Measurements from ENCODE around the gene MYH3.
A peak's percentile ranks its signal among the peaks of the same experiment; 100 is the strongest.
"Not testable (repeated sequence)": the region's sequence is repeated elsewhere in the genome, so short reads cannot be mapped to it uniquely, and the experiment has no call there.

Gene MYH3

GRCh38 chr17:10657148-10657547, at the start of gene MYH3:
Gene MYH3 (minus strand): TSS chr17:10657309. CDS start chr17:10655064, 2,245 bp downstream.
- DNase-seq (ENCODE audit: low spot score): no peak

GRCh38 chr17:10705727-10706126, 48.6 kb upstream of the MYH3 start:
- no peak for DNase-seq (ENCODE audit: low spot score)

- DNase-seq (ENCODE audit: low spot score): no peak
Observed at GRCh38 chr17:10702574-10702973, 45.5 kb upstream of the MYH3 start.

- peak; percentile 43 for DNase-seq (ENCODE audit: low spot score)
Observed at GRCh38 chr17:10699856-10700255, 42.7 kb upstream of the MYH3 start.

GRCh38 chr17:10698096-10698818, 41.1 kb upstream of the MYH3 start:
- DNase-seq (ENCODE audit: low spot score): no peak

- DNase-seq (ENCODE audit: low spot score): peak; percentile 90
Observed at GRCh38 chr17:10697092-10698081, 40.3 kb upstream of the MYH3 start, which contains the start of the genes ADPRM and SCO1. Gene ADPRM (plus strand): TSS chr17:10697594. CDS start chr17:10704927, 7,333 bp downstream. Gene SCO1 (minus strand): TSS chr17:10697533. CDS start chr17:10697507, 26 bp downstream.

- DNase-seq (ENCODE audit: low spot score): not testable (repeated sequence)
Observed at GRCh38 chr17:10695875-10696407, 38.8 kb upstream of the MYH3 start.

- DNase-seq (ENCODE audit: low spot score): no peak
Observed at GRCh38 chr17:10687499-10687898, 30.4 kb upstream of the MYH3 start.

- DNase-seq (ENCODE audit: low spot score): no peak
Observed at GRCh38 chr17:10683853-10684252, 26.7 kb upstream of the MYH3 start.

GRCh38 chr17:10681866-10682446, 24.8 kb upstream of the MYH3 start:
- DNase-seq (ENCODE audit: low spot score): no peak

GRCh38 chr17:10674704-10675103, 17.6 kb upstream of the MYH3 start:
- no peak for DNase-seq (ENCODE audit: low spot score)

- DNase-seq (ENCODE audit: low spot score): no peak
Observed at GRCh38 chr17:10673312-10673711, 16.2 kb upstream of the MYH3 start.

- no peak for DNase-seq (ENCODE audit: low spot score)
Observed at GRCh38 chr17:10668775-10669174, 11.7 kb upstream of the MYH3 start.

- DNase-seq (ENCODE audit: low spot score): no peak
Observed at GRCh38 chr17:10666906-10667305, 9.8 kb upstream of the MYH3 start.

GRCh38 chr17:10664571-10664970, 7.5 kb upstream of the MYH3 start:
- no peak for DNase-seq (ENCODE audit: low spot score)

- no peak for DNase-seq (ENCODE audit: low spot score)
Observed at GRCh38 chr17:10663231-10663630, 6.1 kb upstream of the MYH3 start.

GRCh38 chr17:10661437-10661836, 4.3 kb upstream of the MYH3 start:
- DNase-seq (ENCODE audit: low spot score): no peak

GRCh38 chr17:10657879-10658278, 770 bp upstream of the MYH3 start:
- DNase-seq (ENCODE audit: low spot score): no peak

GRCh38 chr17:10653987-10654386, 3.1 kb downstream of the MYH3 start:
- no peak for DNase-seq (ENCODE audit: low spot score)

- no peak for DNase-seq (ENCODE audit: low spot score)
Observed at GRCh38 chr17:10652984-10653659, 4.0 kb downstream of the MYH3 start.

GRCh38 chr17:10651927-10652326, 5.2 kb downstream of the MYH3 start:
- no peak for DNase-seq (ENCODE audit: low spot score)

GRCh38 chr17:10649602-10650001, 7.5 kb downstream of the MYH3 start:
- DNase-seq (ENCODE audit: low spot score): no peak

Data from CD4-positive, alpha-beta T cell treated with Interleukin-2 at 100 ng/mL for 4 hours (primary cell).